HepG2 (cell line): ENCODE measurements around the gene NR3C2. TPM values are rescaled to one million over a fixed set of nuclear protein-coding genes. Genes with fewer than 3 reads are reported as not detected.

ENCODE experiments used
- ATAC-seq: fragments of 200-7000 bp; cut with Tn5 transposase; 3 replicates; pipeline ENCODE4 v1.9.1; 2020; ENCODE audit warnings: mild to moderate bottlenecking, moderate library complexity
- BruUV-seq: library from RNA; stranded (reverse); fragments of 400-500 nt; replicated peaks from 2 replicates; lab custom pipeline; 2021; lab: Mats Ljungman, UMichigan
- CTCF ChIA-PET: fragments of 300-600 bp; formaldehyde crosslinking; extraction: SDS; loops from one replicate; lab custom pipeline; 2021; ENCODE audit warnings: low total read pairs, inconsistent platforms, low intra/inter-chr PET ratio; lab: Yijun Ruan, JAX
- POLR2A ChIA-PET: fragments of 350-600 bp; sonication (Branson Sonifier 250); formaldehyde crosslinking; loops from one replicate; lab custom pipeline; 2020; ENCODE audit warnings: antibody characterized with exemption, inconsistent platforms; lab: Yijun Ruan, JAX
- DNase-seq: peaks from one replicate; pipeline ENCODE4 v3.0.0-alpha.2; 2015; ENCODE audit warnings: low spot score
- FAIRE-seq: peaks from 3 replicates; lab custom pipeline; 2011; peaks lifted over from hg19 to GRCh38; lab: Jason Lieb, UNC
- H2AFZ ChIP-seq: one replicate; pipeline ENCODE4 v1.6.1; 2011; ENCODE audit warnings: low read length, inconsistent platforms
- H3K27ac ChIP-seq: fragments of 300-600 bp; 3 replicates; pipeline ENCODE4 v1.8.0; 2011; ENCODE audit warnings: mixed run types, mild to moderate bottlenecking, mixed read lengths, low read length, inconsistent platforms; ENCODE audit not compliant: insufficient read depth; ENCODE audit errors: extremely low read length
- H3K27me3 ChIP-seq, 2 experiments: fragments of 200-600 bp in 1 of 2; 2 replicates in 1 of 2; 3 replicates in 1 of 2; pipeline versions ENCODE4 v1.6.0 to v1.8.0; 2011; ENCODE audit warnings: low read length in 2 of 2, mild to moderate bottlenecking in 2 of 2, moderate library complexity in 2 of 2, inconsistent platforms in 1 of 2; ENCODE audit not compliant: insufficient read depth in 2 of 2, control insufficient read depth in 1 of 2
- H3K36me3 ChIP-seq, 2 experiments: fragments of 200-600 bp in 1 of 2; replicated peaks in 1 of 2; 2 replicates in 1 of 2; 3 replicates in 1 of 2; pipeline versions ENCODE4 v1.5.1 to v1.8.0; 2011; ENCODE audit warnings: low read length in 2 of 2, inconsistent platforms in 1 of 2; ENCODE audit not compliant: insufficient read depth in 2 of 2, control insufficient read depth in 1 of 2
- H3K4me1 ChIP-seq: 2 replicates; pipeline ENCODE4 v1.5.1; 2012; ENCODE audit warnings: low read length, inconsistent platforms; ENCODE audit not compliant: insufficient read depth
- H3K4me2 ChIP-seq: 2 replicates; pipeline ENCODE4 v1.6.0; 2011; ENCODE audit warnings: low read depth, low read length, inconsistent platforms
- H3K4me3 ChIP-seq, 3 experiments: fragments of 200-600 bp in 1 of 3; sonication (generic), shearing (Covaris generic) in 1 of 3; replicated peaks in 1 of 3; 2 replicates each; pipeline ENCODE4 v1.5.1; 2011 to 2016; ENCODE audit warnings: low read length in 3 of 3, inconsistent platforms in 2 of 3, low read depth in 2 of 3, mild to moderate bottlenecking in 2 of 3, control low read depth in 1 of 3, mixed read lengths in 1 of 3; ENCODE audit not compliant: insufficient read depth in 1 of 3
- H3K79me2 ChIP-seq: one replicate; pipeline ENCODE4 v1.6.1; 2011; ENCODE audit warnings: low read length, inconsistent platforms; ENCODE audit not compliant: insufficient read depth
- H3K9ac ChIP-seq: 2 replicates; pipeline ENCODE4 v1.6.0; 2011; ENCODE audit warnings: mild to moderate bottlenecking, low read depth, low read length, inconsistent platforms; ENCODE audit not compliant: insufficient read depth
- H3K9me3 ChIP-seq: 2 replicates; pipeline ENCODE4 v1.5.1; 2012; ENCODE audit warnings: mild to moderate bottlenecking, low read length
- H4K20me1 ChIP-seq: 2 replicates; pipeline ENCODE4 v1.6.0; 2011; ENCODE audit warnings: inconsistent platforms, mild to moderate bottlenecking, low read length, moderate library complexity; ENCODE audit not compliant: insufficient read depth
- CEBPB ChIP-seq: IDR thresholded peaks from 2 replicates; pipeline ENCODE4 v1.6.1; 2011; ENCODE audit warnings: low read depth, low read length, improper control_type of control experiment, borderline replicate concordance
- CHD4 ChIP-seq: fragments of 200-600 bp; sonication (generic); IDR thresholded peaks from 2 replicates; pipeline ENCODE4 v1.7.0; 2017; ENCODE audit warnings: mild to moderate bottlenecking, low read length, borderline replicate concordance
- KLF11 ChIP-seq: IDR thresholded peaks from 2 replicates; pipeline ENCODE4 v1.6.1; 2016; ENCODE audit warnings: missing compliant biosample characterization
- NONO ChIP-seq, 2 experiments: fragments of 450-650 bp in 1 of 2; sonication (generic) in 1 of 2; formaldehyde crosslinking in 1 of 2; IDR thresholded peaks in 1 of 2; conservative IDR thresholded peaks in 1 of 2; 2 replicates each; pipeline versions ENCODE4 v1.6.1 to v1.8.0; 2017 to 2022; ENCODE audit warnings: mild to moderate bottlenecking in 1 of 2, missing genetic modification reagents in 1 of 2, moderate library complexity in 1 of 2
- RFX1 ChIP-seq: fragments of 450-650 bp; IDR thresholded peaks from 2 replicates; pipeline ENCODE4 v1.6.1; 2017
- RNF2 ChIP-seq: fragments of 450-650 bp; conservative IDR thresholded peaks from 2 replicates; pipeline ENCODE4 v1.6.1; 2016; ENCODE audit warnings: low read depth
- SKI ChIP-seq: fragments of 450-650 bp; IDR thresholded peaks from one replicate; pipeline ENCODE4 v1.6.1; 2018; ENCODE audit warnings: mild to moderate bottlenecking; ENCODE audit not compliant: partially characterized antibody
- STAG1 ChIP-seq: sonication (generic); formaldehyde crosslinking; IDR thresholded peaks from 2 replicates; pipeline ENCODE4 v1.4.0; 2020; ENCODE audit warnings: missing genetic modification reagents
- ZNF235 ChIP-seq: sonication (generic); formaldehyde crosslinking; IDR thresholded peaks from 2 replicates; pipeline ENCODE4 v1.8.1; 2023; ENCODE audit warnings: mild to moderate bottlenecking, missing genetic modification reagents, borderline replicate concordance
- ZNF292 ChIP-seq: sonication (generic); formaldehyde crosslinking; IDR thresholded peaks from 2 replicates; pipeline ENCODE4 v1.8.1; 2022; ENCODE audit warnings: mild to moderate bottlenecking, low read depth, missing genetic modification reagents, borderline replicate concordance
- ZNF558 ChIP-seq: sonication (generic); formaldehyde crosslinking; IDR thresholded peaks from 2 replicates; pipeline ENCODE4 v1.9.0; 2022; ENCODE audit warnings: mild to moderate bottlenecking, missing genetic modification reagents, borderline replicate concordance
- ZNF572 ChIP-seq: sonication (generic); formaldehyde crosslinking; IDR thresholded peaks from 2 replicates; pipeline ENCODE4 v1.5.1; 2020; ENCODE audit warnings: mild to moderate bottlenecking, missing genetic modification reagents
- ZNF598 ChIP-seq: sonication (generic); formaldehyde crosslinking; IDR thresholded peaks from 2 replicates; pipeline ENCODE4 v1.5.1; 2020; ENCODE audit warnings: mild to moderate bottlenecking, missing genetic modification reagents, borderline replicate concordance
- WGBS: methylation state at CpG from one replicate; pipeline ENCODE4 v1.1.6; 2017; ENCODE audit warnings: low lambda C conversion rate; 5-methylcytosine and 5-hydroxymethylcytosine counted together
- in situ Hi-C: cut with HindIII; loops from 2 replicates; pipeline ENCODE4 v1.10.0; 2017; ENCODE audit warnings: low pct_unique_long_range_greater_than_20kb; ENCODE audit not compliant: extremely low pct_ligation_motif_present
- intact Hi-C: fragments of 100-400 bp; cut with micrococcal nuclease; formaldehyde crosslinking; loops from one replicate; pipeline ENCODE4 v1.10.0; 2022; ENCODE audit not compliant: unreplicated experiment
- polyA plus RNA-seq, 8 experiments: library from polyadenylated mRNA; depleted of rRNA in 3 of 8; stranded (reverse) in 7 of 8; unstranded in 1 of 8; fragments of >200 nt; fragmentation: Illumina TruSeq in 4 of 8; extraction: Trizol in 4 of 8; gene quantifications; 2 replicates each; pipeline versions ENCODE4 v1.2.1 to v1.2.3, GENCODE V29; 2011 to 2016; ENCODE audit warnings: low read depth in 4 of 8, missing spikeins in 1 of 8, mixed read lengths in 1 of 8; ENCODE audit not compliant: insufficient read depth in 1 of 8
- total RNA-seq, 5 experiments: library from RNA; depleted of rRNA; stranded (reverse); fragments of >200 nt; fragmentation: Illumina TruSeq; extraction: Trizol; gene quantifications; 2 replicates each; pipeline ENCODE4 v1.2.3, GENCODE V29; 2016; ENCODE audit warnings: low read depth in 1 of 5
- TF ChIP-seq, protein P1 (sequence below): sonication (generic); formaldehyde crosslinking; IDR thresholded peaks from 2 replicates; pipeline ENCODE4 v1.5.0; 2020; ENCODE audit warnings: mild to moderate bottlenecking, missing genetic modification reagents
- TF ChIP-seq, protein P2 (sequence below): sonication (generic); formaldehyde crosslinking; IDR thresholded peaks from 2 replicates; pipeline ENCODE4 v1.5.0; 2020; ENCODE audit warnings: missing genetic modification reagents
- TF ChIP-seq, protein P3 (sequence below), 2 experiments: fragments of 450-650 bp in 1 of 2; sonication (generic) in 1 of 2; formaldehyde crosslinking; IDR thresholded peaks; 2 replicates each; pipeline versions ENCODE4 v1.5.0 to v1.8.0; 2020 to 2022; ENCODE audit warnings: mild to moderate bottlenecking in 1 of 2, missing genetic modification reagents in 1 of 2

Gene NR3C2
- total and polyA plus RNA-seq, 2 of the 13 experiments (the other 11 are each of a cell fraction or from before 2014, with no cell fraction given) = 0.26 to 0.46 TPM

DNA sequence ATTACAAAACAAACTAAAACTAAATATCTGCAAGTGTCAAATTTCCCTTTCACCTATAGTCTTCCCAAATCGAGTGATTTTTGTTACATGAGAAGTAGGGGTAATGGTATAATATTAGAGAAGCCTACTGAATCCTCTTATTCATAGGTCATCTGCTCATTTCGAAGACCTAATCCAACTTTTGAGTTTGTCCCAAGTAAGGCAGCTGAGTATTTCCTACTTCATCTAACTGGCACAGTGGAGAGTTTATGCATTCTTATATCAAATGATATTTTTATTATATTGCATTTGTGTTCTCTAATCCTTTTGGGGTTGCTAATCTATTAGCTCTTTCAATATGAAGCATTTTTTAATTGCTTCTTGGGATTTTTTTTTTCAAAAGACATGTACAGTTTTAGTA, 7.7 kb upstream of the NR3C2 start:
- Histone ChIP-seq H3K27ac (no peak overlapping the region), H3K4me2 (no peak overlapping the region), H3K79me2 (no peaks in the 10 kb centered on the region), H3K4me3 (no peak overlapping the region), H3K9me3 (no peaks in the 10 kb centered on the region), H3K27me3 (peaks cover 0 to 12% of the 10 kb centered on the region in 2 experiments; a peak in 2 of 5 replicates), H3K9ac (no peak overlapping the region), H3K36me3 (no peaks in the 10 kb centered on the region), H4K20me1 (no peaks in the 10 kb centered on the region), H2AFZ (no peak overlapping the region), H3K4me1 (no peaks in the 10 kb centered on the region; the same call in 1 of the 2 replicates)
- CTCF ChIA-PET = no interaction called here
- no peak for DNase-seq
- in situ Hi-C loops (no loop called here), intact Hi-C loops (loop anchor here (10.0 kb wide), 1 partner anchor 155 kb away; no protein-coding TSS in a partner anchor)
- no peak for FAIRE-seq
- no peak for TF ChIP-seq ZNF558 (CRISPR knock-in tag)
- TF ChIP-seq CEBPB = no peak
- no peak for TF ChIP-seq ZNF292 (CRISPR knock-in tag)
- TF ChIP-seq KLF11 (CRISPR knock-in tag) = no peak
- TF ChIP-seq ZNF235 (CRISPR knock-in tag) = no peak
- TF ChIP-seq, protein P1, sequence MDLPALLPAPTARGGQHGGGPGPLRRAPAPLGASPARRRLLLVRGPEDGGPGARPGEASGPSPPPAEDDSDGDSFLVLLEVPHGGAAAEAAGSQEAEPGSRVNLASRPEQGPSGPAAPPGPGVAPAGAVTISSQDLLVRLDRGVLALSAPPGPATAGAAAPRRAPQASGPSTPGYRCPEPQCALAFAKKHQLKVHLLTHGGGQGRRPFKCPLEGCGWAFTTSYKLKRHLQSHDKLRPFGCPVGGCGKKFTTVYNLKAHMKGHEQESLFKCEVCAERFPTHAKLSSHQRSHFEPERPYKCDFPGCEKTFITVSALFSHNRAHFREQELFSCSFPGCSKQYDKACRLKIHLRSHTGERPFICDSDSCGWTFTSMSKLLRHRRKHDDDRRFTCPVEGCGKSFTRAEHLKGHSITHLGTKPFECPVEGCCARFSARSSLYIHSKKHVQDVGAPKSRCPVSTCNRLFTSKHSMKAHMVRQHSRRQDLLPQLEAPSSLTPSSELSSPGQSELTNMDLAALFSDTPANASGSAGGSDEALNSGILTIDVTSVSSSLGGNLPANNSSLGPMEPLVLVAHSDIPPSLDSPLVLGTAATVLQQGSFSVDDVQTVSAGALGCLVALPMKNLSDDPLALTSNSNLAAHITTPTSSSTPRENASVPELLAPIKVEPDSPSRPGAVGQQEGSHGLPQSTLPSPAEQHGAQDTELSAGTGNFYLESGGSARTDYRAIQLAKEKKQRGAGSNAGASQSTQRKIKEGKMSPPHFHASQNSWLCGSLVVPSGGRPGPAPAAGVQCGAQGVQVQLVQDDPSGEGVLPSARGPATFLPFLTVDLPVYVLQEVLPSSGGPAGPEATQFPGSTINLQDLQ (CRISPR knock-in tag) = no peak
- TF ChIP-seq, protein P2, sequence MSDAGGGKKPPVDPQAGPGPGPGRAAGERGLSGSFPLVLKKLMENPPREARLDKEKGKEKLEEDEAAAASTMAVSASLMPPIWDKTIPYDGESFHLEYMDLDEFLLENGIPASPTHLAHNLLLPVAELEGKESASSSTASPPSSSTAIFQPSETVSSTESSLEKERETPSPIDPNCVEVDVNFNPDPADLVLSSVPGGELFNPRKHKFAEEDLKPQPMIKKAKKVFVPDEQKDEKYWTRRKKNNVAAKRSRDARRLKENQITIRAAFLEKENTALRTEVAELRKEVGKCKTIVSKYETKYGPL (CRISPR knock-in tag) = no peak
- TF ChIP-seq, protein P3, sequence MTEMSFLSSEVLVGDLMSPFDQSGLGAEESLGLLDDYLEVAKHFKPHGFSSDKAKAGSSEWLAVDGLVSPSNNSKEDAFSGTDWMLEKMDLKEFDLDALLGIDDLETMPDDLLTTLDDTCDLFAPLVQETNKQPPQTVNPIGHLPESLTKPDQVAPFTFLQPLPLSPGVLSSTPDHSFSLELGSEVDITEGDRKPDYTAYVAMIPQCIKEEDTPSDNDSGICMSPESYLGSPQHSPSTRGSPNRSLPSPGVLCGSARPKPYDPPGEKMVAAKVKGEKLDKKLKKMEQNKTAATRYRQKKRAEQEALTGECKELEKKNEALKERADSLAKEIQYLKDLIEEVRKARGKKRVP (CRISPR knock-in tag; IDR thresholded peaks at IDR 0.05) = no peak
- no peak for TF ChIP-seq CHD4
- TF ChIP-seq STAG1 (CRISPR knock-in tag) = no peak
- TF ChIP-seq ZNF572 = no peak
- no peak for TF ChIP-seq ZNF598 (CRISPR knock-in tag)
- TF ChIP-seq NONO (IDR thresholded peaks at IDR 0.05) = no peak
- TF ChIP-seq NONO (CRISPR knock-in tag; conservative IDR thresholded peaks at IDR 0.05) = no peak
- no peak for TF ChIP-seq RFX1
- no peak for TF ChIP-seq SKI
- TF ChIP-seq RNF2 = no peak
- no peak for ATAC-seq
- no TSS peak for BruUV-seq
- POLR2A ChIA-PET = no interaction called here
- 14% methylated on average over 2 of the region's 2 CpGs for WGBS
